Measurements from ENCODE around the gene NOM1. TPM values are rescaled to one million over a fixed set of nuclear protein-coding genes. Genes with fewer than 3 reads are reported as not detected.

NOM1 gene
- total and polyA plus RNA-seq, 4 donors = 8.3 to 33.6 (median 16.9) TPM

DNA sequence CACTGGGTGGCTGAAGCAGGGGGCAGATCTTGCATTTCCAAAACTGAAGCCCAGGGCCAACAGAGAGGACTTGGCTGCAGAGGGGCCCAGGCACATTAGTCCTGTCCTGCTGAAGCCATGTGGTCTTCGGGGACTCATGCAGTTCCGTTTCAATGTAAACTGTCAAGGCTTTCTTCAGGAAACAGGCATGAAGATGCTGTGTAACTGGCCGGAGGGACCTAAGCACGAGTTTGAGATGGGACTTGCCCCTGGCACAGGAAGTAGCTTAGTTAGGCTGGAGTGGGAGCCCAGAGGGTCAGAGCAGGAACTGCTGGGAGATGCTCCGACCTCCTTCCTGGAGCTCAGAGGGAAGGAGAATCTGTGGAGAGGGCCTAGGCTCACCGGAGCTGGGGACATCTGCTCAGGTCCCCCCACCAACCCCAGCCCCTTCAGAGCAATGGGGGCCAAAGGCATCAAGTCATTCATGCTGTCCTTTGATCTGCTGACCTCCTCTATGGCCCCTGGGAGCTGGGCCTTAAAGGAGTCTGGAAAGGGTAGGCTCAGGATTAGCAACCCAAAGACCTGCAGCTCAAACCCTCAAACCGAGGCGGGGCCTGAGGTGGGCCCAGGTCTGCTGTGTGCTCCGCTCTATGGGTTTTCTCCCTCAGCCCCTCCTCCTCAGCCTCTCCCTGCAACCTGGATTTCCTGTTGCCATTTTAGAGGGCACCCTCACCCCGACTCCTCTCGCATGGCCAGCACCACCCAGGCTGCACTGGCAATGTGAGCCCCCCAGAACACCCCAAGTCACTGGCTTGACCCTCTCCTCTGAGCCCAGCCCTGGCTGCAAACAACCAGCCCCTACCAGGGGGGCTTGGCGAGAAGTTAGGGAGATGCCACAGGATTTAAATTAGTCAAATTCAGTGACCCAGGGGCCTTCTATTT, 65.4 kb downstream of the NOM1 start:
- Histone ChIP-seq H3K4me3 (no peak overlapping the region), H3K4me1 (ENCODE audit: control insufficient read depth in 5 of 5, insufficient read depth in 5 of 5, low read length in 5 of 5) (peaks cover 0 to 17% (median 4%) of the 10 kb centered on the region in 5 donors), H3K27me3 (ENCODE audit: control insufficient read depth in 3 of 3, insufficient read depth in 3 of 3, low read length in 2 of 3) (peaks cover 31 to 82% (median 82%) of the 10 kb centered on the region in 3 donors), H3K9me3 (ENCODE audit: control insufficient read depth in 4 of 4, insufficient read depth in 3 of 4, low read length in 3 of 4) (peaks cover 0 to 6% (median 0%) of the 10 kb centered on the region in 4 donors), H3K9ac (ENCODE audit: insufficient read depth in 1 of 2, low read length in 2 of 2) (no peak overlapping the region), H3K36me3 (ENCODE audit: control insufficient read depth in 4 of 4, insufficient read depth in 4 of 4, low read length in 4 of 4) (no peaks in the 10 kb centered on the region), H3K27ac (ENCODE audit: low read depth in 1 of 2, low read length in 1 of 2) (no peak overlapping the region)
- TF ChIP-seq, protein P1, sequence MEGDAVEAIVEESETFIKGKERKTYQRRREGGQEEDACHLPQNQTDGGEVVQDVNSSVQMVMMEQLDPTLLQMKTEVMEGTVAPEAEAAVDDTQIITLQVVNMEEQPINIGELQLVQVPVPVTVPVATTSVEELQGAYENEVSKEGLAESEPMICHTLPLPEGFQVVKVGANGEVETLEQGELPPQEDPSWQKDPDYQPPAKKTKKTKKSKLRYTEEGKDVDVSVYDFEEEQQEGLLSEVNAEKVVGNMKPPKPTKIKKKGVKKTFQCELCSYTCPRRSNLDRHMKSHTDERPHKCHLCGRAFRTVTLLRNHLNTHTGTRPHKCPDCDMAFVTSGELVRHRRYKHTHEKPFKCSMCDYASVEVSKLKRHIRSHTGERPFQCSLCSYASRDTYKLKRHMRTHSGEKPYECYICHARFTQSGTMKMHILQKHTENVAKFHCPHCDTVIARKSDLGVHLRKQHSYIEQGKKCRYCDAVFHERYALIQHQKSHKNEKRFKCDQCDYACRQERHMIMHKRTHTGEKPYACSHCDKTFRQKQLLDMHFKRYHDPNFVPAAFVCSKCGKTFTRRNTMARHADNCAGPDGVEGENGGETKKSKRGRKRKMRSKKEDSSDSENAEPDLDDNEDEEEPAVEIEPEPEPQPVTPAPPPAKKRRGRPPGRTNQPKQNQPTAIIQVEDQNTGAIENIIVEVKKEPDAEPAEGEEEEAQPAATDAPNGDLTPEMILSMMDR (IDR thresholded peaks at IDR 0.05; ENCODE audit: control extremely low read depth, extremely low read depth) = no peak
- DNase-seq = no peak
- WGBS, 2 donors = 22 to 35% methylated on average over 12 of the region's 12 CpGs
- no peak for ATAC-seq (ENCODE audit: insufficient read depth, low FRiP score)

DNA sequence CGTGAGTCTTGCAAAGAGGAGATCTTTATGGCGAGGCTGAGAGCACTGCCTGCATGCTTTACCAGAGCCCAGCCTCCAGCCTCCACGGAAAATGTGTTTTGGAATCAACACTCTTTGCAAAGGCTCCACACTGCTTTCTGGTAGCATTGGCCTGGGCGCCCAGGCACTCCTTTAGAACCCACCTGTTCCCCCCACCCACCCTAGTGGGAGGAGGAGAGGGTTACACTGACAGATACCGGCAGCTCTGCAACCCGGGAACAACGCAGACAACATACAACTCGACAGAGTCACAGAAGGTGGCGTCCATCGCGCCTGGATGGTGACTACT, 66.5 kb downstream of the NOM1 start:
- Histone ChIP-seq H3K4me3 (no peak overlapping the region), H3K27me3 (ENCODE audit: control insufficient read depth in 3 of 3, insufficient read depth in 3 of 3, low read length in 2 of 3) (peaks cover 31 to 91% (median 90%) of the 10 kb centered on the region in 3 donors), H3K27ac (ENCODE audit: low read depth in 1 of 2, low read length in 1 of 2) (no peak overlapping the region), H3K36me3 (ENCODE audit: control insufficient read depth in 4 of 4, insufficient read depth in 4 of 4, low read length in 4 of 4) (no peaks in the 10 kb centered on the region), H3K4me1 (ENCODE audit: control insufficient read depth in 5 of 5, insufficient read depth in 5 of 5, low read length in 5 of 5) (peaks cover 0 to 14% (median 5%) of the 10 kb centered on the region in 5 donors), H3K9me3 (ENCODE audit: control insufficient read depth in 4 of 4, insufficient read depth in 3 of 4, low read length in 3 of 4) (peaks cover 0 to 4% (median 0%) of the 10 kb centered on the region in 4 donors), H3K9ac (ENCODE audit: insufficient read depth in 1 of 2, low read length in 2 of 2) (no peak overlapping the region)
- TF ChIP-seq, protein P1 (IDR thresholded peaks at IDR 0.05; ENCODE audit: control extremely low read depth, extremely low read depth) = no peak
- DNase-seq = no peak
- WGBS, 2 donors = 5 to 11% methylated on average over 11 of the region's 11 CpGs
- ATAC-seq (ENCODE audit: insufficient read depth, low FRiP score) = no peak

DNA sequence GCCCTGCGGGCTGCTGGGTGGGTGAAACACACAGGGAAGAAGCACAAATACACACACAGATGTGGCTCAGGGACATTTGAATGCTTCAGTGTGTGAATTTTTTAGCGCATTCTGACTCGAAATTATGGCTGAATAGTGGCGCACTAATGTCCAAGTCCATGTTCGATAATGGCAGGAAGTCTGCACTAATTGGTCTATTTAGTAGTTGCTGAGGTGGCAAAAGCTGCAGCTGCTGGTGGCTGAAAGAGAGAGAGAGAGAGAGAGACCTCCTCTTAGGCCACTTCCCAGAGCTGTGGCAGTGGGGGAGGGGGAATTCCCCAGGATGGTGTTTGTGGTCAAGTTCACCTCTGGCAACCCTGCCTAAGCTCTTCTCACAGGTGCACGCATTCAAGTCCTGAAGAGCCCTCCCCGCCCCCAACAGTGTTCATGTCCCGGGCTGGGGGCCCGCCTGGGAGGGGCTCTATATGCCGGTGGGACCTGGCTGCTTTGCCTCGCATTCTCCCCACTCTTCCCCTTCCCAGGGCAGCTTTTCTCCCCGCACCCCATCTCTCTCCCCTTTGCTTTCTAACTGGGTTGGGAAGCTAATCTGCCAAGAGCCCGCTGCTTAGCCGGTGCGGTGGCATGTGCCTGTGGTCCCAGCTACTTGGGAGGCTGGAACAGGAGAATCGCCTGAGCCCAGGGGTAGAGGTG, 67.0 kb downstream of the NOM1 start:
- H3K4me3 ChIP-seq = no peak overlapping the region
- no peak overlapping the region for H3K27ac ChIP-seq (ENCODE audit: low read depth in 1 of 2, low read length in 1 of 2)
- no peak overlapping the region for H3K9ac ChIP-seq (ENCODE audit: insufficient read depth in 1 of 2, low read length in 2 of 2)
- 5 to 6% methylated on average over 16 of the region's 16 CpGs for whole genome bisulfite sequencing, 2 donors
- ATAC-seq (ENCODE audit: insufficient read depth, low FRiP score) (no peak), DNase-seq (no peak)
- peaks cover 0 to 2% (median 0%) of the 10 kb centered on the region in 4 donors for H3K9me3 ChIP-seq (ENCODE audit: control insufficient read depth in 4 of 4, insufficient read depth in 3 of 4, low read length in 3 of 4)
- H3K4me1 ChIP-seq (ENCODE audit: control insufficient read depth in 5 of 5, insufficient read depth in 5 of 5, low read length in 5 of 5) = peaks cover 0 to 14% (median 5%) of the 10 kb centered on the region in 5 donors
- TF ChIP-seq, protein P1 (IDR thresholded peaks at IDR 0.05; ENCODE audit: control extremely low read depth, extremely low read depth) = no peak
- H3K27me3 ChIP-seq (ENCODE audit: control insufficient read depth in 3 of 3, insufficient read depth in 3 of 3, low read length in 2 of 3) = peaks cover 34 to 90% (median 87%) of the 10 kb centered on the region in 3 donors
- no peaks in the 10 kb centered on the region for H3K36me3 ChIP-seq (ENCODE audit: control insufficient read depth in 4 of 4, insufficient read depth in 4 of 4, low read length in 4 of 4)
